GM12865 (cell line): ENCODE data around the gene C15orf39.
"Not testable (repeated sequence)": the region's sequence is repeated elsewhere in the genome, so short reads cannot be mapped to it uniquely, and the experiment has no call there.

ENCODE experiments used
- DNase-seq: peaks from one replicate; pipeline ENCODE4 v3.0.0; 2010; ENCODE audit warnings: low read depth
- H3K4me3 ChIP-seq: 2 replicates; pipeline ENCODE4 v1.5.1; 2011; ENCODE audit warnings: mild to moderate bottlenecking, low read depth, low read length, control low read depth
- CTCF ChIP-seq: IDR thresholded peaks from 2 replicates; pipeline ENCODE4 v1.5.1; 2011; ENCODE audit warnings: low read length, control low read depth, low read depth, inconsistent platforms; ENCODE audit not compliant: insufficient read depth; ENCODE audit errors: missing control alignments

Gene C15orf39

GRCh38 chr15:75223688-75224087 lies 22.0 kb downstream of the C15orf39 start:
- no peak for DNase-seq
- TF ChIP-seq CTCF = no peak
- no peak overlapping the region for H3K4me3 ChIP-seq

GRCh38 chr15:75224281-75224680 lies 22.6 kb downstream of the C15orf39 start:
- H3K4me3 ChIP-seq = no peak overlapping the region
- TF ChIP-seq CTCF = no peak
- no peak for DNase-seq

GRCh38 chr15:75225102-75225836 lies 23.6 kb downstream of the C15orf39 start:
- not testable (repeated sequence) for H3K4me3 ChIP-seq, DNase-seq

GRCh38 chr15:75225951-75226732 lies 24.5 kb downstream of the C15orf39 start:
- TF ChIP-seq CTCF = no peak
- DNase-seq = no peak
- no peak overlapping the region for H3K4me3 ChIP-seq

- not testable (repeated sequence) for H3K4me3 ChIP-seq, DNase-seq
Observed at GRCh38 chr15:75227112-75227511, 25.4 kb downstream of the C15orf39 start.

- DNase-seq = no peak
- H3K4me3 ChIP-seq = no peak overlapping the region
- no peak for TF ChIP-seq CTCF
Observed at GRCh38 chr15:75227663-75228280, 26.1 kb downstream of the C15orf39 start.

GRCh38 chr15:75228787-75229186 lies 27.1 kb downstream of the C15orf39 start:
- no peak overlapping the region for H3K4me3 ChIP-seq
- no peak for TF ChIP-seq CTCF
- no peak for DNase-seq
